ENCODE measurements around the gene GPX2. TPM values are rescaled to one million over a fixed set of nuclear protein-coding genes. Genes with fewer than 3 reads are reported as not detected.

GPX2 gene
- total RNA-seq, 4 donors from 2014 or later, result 115 to 286 (median 143) TPM

DNA sequence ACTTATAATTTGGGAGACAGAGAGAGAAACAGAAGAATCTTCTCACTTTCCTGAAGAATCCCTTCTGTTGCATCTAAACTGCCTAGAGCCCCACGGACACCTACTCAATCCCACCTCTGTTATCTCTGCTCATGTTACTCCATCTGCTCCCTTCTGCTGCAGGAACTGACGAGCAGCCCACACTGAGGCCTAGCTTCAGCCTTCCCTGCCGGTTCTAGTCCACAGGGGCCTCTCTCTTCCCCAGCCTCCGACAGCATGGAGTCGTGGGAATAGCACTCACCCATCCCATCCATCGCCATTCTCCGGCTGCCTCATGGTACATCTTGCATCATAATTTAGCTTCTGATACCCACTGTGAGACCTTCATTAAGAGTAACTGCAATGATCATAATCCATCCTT, 25.6 kb upstream of the GPX2 start:
- Histone ChIP-seq H3K36me3 (no peaks in the 10 kb centered on the region), H3K27me3 (no peaks in the 10 kb centered on the region), H3K27ac (no peak overlapping the region), H3K4me1 (peaks cover 0 to 11% (median 4%) of the 10 kb centered on the region in 4 donors), H3K4me3 (no peak overlapping the region), H3K9me3 (no peaks in the 10 kb centered on the region)
- no peak for DNase-seq
- TF ChIP-seq POLR2A (IDR thresholded peaks at IDR 0.05), result no peak
- TF ChIP-seq CTCF (IDR thresholded peaks at IDR 0.05), result no peak

- no peak for TF ChIP-seq CTCF (IDR thresholded peaks at IDR 0.05)
- TF ChIP-seq POLR2A (IDR thresholded peaks at IDR 0.05), result no peak
- Histone ChIP-seq H3K4me1 (peaks cover 0 to 11% (median 4%) of the 10 kb centered on the region in 4 donors), H3K4me3 (no peak overlapping the region), H3K36me3 (no peaks in the 10 kb centered on the region), H3K27me3 (no peaks in the 10 kb centered on the region), H3K9me3 (no peaks in the 10 kb centered on the region), H3K27ac (no peak overlapping the region)
- DNase-seq, result no peak
These were observed 24.4 kb upstream of the GPX2 start for GRCh38 chr14:64966976-64967375.

- H3K9me3 ChIP-seq, result no peaks in the 10 kb centered on the region
- H3K36me3 ChIP-seq, result no peaks in the 10 kb centered on the region
- H3K4me3 ChIP-seq, result no peak overlapping the region
- H3K27me3 ChIP-seq, result no peaks in the 10 kb centered on the region
- H3K4me1 ChIP-seq, result no peaks in the 10 kb centered on the region
- no peak for TF ChIP-seq CTCF (IDR thresholded peaks at IDR 0.05)
- no peak for TF ChIP-seq POLR2A (IDR thresholded peaks at IDR 0.05)
- H3K27ac ChIP-seq, result no peak overlapping the region
- no peak for DNase-seq
These were observed 22.9 kb upstream of the GPX2 start for GRCh38 chr14:64965356-64966000.

- Histone ChIP-seq H3K4me3 (no peak overlapping the region), H3K27me3 (no peaks in the 10 kb centered on the region), H3K9me3 (no peaks in the 10 kb centered on the region), H3K27ac (no peak overlapping the region), H3K4me1 (no peaks in the 10 kb centered on the region), H3K36me3 (no peaks in the 10 kb centered on the region)
- no peak for TF ChIP-seq POLR2A (IDR thresholded peaks at IDR 0.05)
- no peak for TF ChIP-seq CTCF (IDR thresholded peaks at IDR 0.05)
- DNase-seq, result no peak
These were observed 21.1 kb upstream of the GPX2 start for GRCh38 chr14:64963611-64964010.

DNA sequence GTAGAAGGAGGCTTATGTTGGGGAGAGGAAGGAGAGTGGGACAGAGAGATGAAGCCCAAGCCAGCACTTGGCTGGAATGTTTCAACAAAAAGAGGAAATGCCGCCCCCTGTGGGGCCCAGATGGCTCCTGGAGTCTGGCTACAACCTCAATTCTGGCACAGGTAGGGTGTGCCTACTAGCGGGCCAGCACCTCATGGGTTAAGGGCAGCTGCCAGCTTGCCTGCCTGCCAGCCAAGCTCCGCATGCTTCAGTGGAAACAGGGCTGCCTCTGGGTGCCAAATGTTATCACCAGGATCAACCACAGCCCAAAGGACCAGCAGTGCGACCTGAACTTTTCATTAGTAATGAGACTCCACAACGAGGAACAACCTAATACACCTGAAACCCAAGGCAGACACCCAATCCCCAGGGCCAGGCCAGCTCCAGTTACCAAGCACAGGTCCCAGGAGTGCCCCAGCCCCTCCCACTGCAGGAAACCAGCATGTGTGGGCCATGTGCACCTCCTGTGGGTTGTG, 18.3 kb upstream of the GPX2 start:
- Histone ChIP-seq H3K36me3 (no peaks in the 10 kb centered on the region), H3K27ac (no peak overlapping the region), H3K4me1 (no peaks in the 10 kb centered on the region), H3K9me3 (no peaks in the 10 kb centered on the region), H3K27me3 (no peaks in the 10 kb centered on the region), H3K4me3 (no peak overlapping the region)
- DNase-seq, result no peak
- TF ChIP-seq CTCF (IDR thresholded peaks at IDR 0.05) (peak in 1 of 6 experiments; percentile 12), POLR2A (IDR thresholded peaks at IDR 0.05) (no peak)

All from Peyer's patch (tissue), 4 donors.